IMR-90 (cell line): ENCODE measurements around the gene APC. TPM values are rescaled to one million over a fixed set of nuclear protein-coding genes. Genes with fewer than 3 reads are reported as not detected.

Experiments
- ATAC-seq: fragments of 200-7000 bp; cut with Tn5 transposase; 2 replicates; pipeline ENCODE4 v1.9.1; 2020; ENCODE audit warnings: low read depth, mild to moderate bottlenecking, moderate library complexity
- BruUV-seq: library from RNA; stranded (reverse); fragments of 400-500 nt; replicated peaks from 2 replicates; lab custom pipeline; 2021; lab: Mats Ljungman, UMichigan
- CTCF ChIA-PET: fragments of 300-600 bp; formaldehyde crosslinking; extraction: SDS; loops from one replicate; lab custom pipeline; 2021; ENCODE audit warnings: antibody characterized with exemption; lab: Yijun Ruan, JAX
- POLR2A ChIA-PET: fragments of 300-600 bp; sonication (Branson Sonifier 250); formaldehyde crosslinking; loops from one replicate; lab custom pipeline; 2022; ENCODE audit warnings: antibody characterized with exemption; ENCODE audit not compliant: unreplicated experiment; lab: Charles Lee
- DNase-seq: peaks from one replicate; pipeline ENCODE4 v3.0.0; 2013
- H2AFZ ChIP-seq: replicated peaks from 2 replicates; pipeline ENCODE3; 2013; ENCODE audit warnings: low read length, mild to moderate bottlenecking; ENCODE audit not compliant: poor library complexity
- H2AK5ac ChIP-seq: 2 replicates; pipeline ENCODE4 v1.6.1; 2013; ENCODE audit warnings: low read depth, low read length, inconsistent platforms
- H2AK9ac ChIP-seq: replicated peaks from 2 replicates; pipeline ENCODE3; 2013; ENCODE audit warnings: mild to moderate bottlenecking, low read depth, low read length, moderate library complexity; ENCODE audit not compliant: poor library complexity
- H2BK120ac ChIP-seq: 2 replicates; pipeline ENCODE4 v1.6.1; 2013; ENCODE audit warnings: low read depth, low read length, inconsistent platforms
- H2BK15ac ChIP-seq: 3 replicates; pipeline ENCODE4 v1.6.1; 2013; ENCODE audit warnings: low read depth, low read length, inconsistent platforms
- H2BK20ac ChIP-seq: 2 replicates; pipeline ENCODE4 v1.6.1; 2013; ENCODE audit warnings: low read depth, mild to moderate bottlenecking, inconsistent platforms, low read length, moderate library complexity
- H2BK5ac ChIP-seq: 2 replicates; pipeline ENCODE4 v1.6.1; 2013; ENCODE audit warnings: mild to moderate bottlenecking, low read depth, low read length, inconsistent platforms; ENCODE audit not compliant: poor library complexity, severe bottlenecking
- H3K14ac ChIP-seq: replicated peaks from 2 replicates; pipeline ENCODE4 v1.6.1; 2013; ENCODE audit warnings: low read depth, low read length, inconsistent platforms
- H3K18ac ChIP-seq: 2 replicates; pipeline ENCODE4 v1.6.1; 2013; ENCODE audit warnings: low read depth, low read length, control low read depth
- H3K23ac ChIP-seq: 2 replicates; pipeline ENCODE4 v1.6.1; 2013; ENCODE audit warnings: low read depth, low read length, inconsistent platforms
- H3K27ac ChIP-seq: 2 replicates; pipeline ENCODE4 v1.5.1; 2013; ENCODE audit warnings: mild to moderate bottlenecking, control low read depth, low read length; ENCODE audit not compliant: insufficient read depth
- H3K27me3 ChIP-seq: 2 replicates; pipeline ENCODE4 v1.6.1; 2013; ENCODE audit warnings: low read length; ENCODE audit not compliant: control insufficient read depth, insufficient read depth
- H3K36me3 ChIP-seq: 2 replicates; pipeline ENCODE4 v1.6.1; 2013; ENCODE audit warnings: low read length, mixed read lengths; ENCODE audit not compliant: control insufficient read depth, insufficient read depth
- H3K4ac ChIP-seq: 2 replicates; pipeline ENCODE4 v1.6.1; 2013; ENCODE audit warnings: low read depth, low read length, inconsistent platforms
- H3K4me1 ChIP-seq: 2 replicates; pipeline ENCODE4 v1.6.1; 2013; ENCODE audit warnings: low read length, mixed read lengths; ENCODE audit not compliant: control insufficient read depth, insufficient read depth
- H3K4me2 ChIP-seq: 2 replicates; pipeline ENCODE4 v1.6.1; 2013; ENCODE audit warnings: low read depth, mild to moderate bottlenecking, control low read depth, low read length, moderate library complexity
- H3K4me3 ChIP-seq: 2 replicates; pipeline ENCODE4 v1.5.1; 2013; ENCODE audit warnings: low read depth, mild to moderate bottlenecking, control low read depth, low read length, moderate library complexity; ENCODE audit not compliant: insufficient read depth
- H3K56ac ChIP-seq: 2 replicates; pipeline ENCODE4 v1.6.1; 2013; ENCODE audit warnings: low read length, inconsistent platforms; ENCODE audit not compliant: insufficient read depth; ENCODE audit errors: extremely low read depth
- H3K79me1 ChIP-seq, 2 experiments: 2 replicates each; pipeline ENCODE4 v1.6.1; 2013; ENCODE audit warnings: low read length in 2 of 2, inconsistent platforms in 1 of 2, low read depth in 1 of 2
- H3K9ac ChIP-seq: 2 replicates; pipeline ENCODE4 v1.6.1; 2013; ENCODE audit warnings: low read depth, low read length, control low read depth
- H3K9me1 ChIP-seq: 2 replicates; pipeline ENCODE4 v1.6.1; 2013; ENCODE audit warnings: low read length, inconsistent platforms; ENCODE audit not compliant: insufficient read depth
- H3K9me3 ChIP-seq: 2 replicates; pipeline ENCODE4 v1.6.1; 2013; ENCODE audit warnings: low read length; ENCODE audit not compliant: control insufficient read depth, insufficient read depth
- H4K20me1 ChIP-seq: 2 replicates; pipeline ENCODE4 v1.6.1; 2013; ENCODE audit warnings: low read length, inconsistent platforms; ENCODE audit not compliant: insufficient read depth
- H4K5ac ChIP-seq: 2 replicates; pipeline ENCODE4 v1.6.1; 2013; ENCODE audit warnings: mild to moderate bottlenecking, low read depth, low read length, control low read depth
- H4K8ac ChIP-seq, 2 experiments: 2 replicates each; pipeline ENCODE4 v1.6.1; 2013; ENCODE audit warnings: low read depth in 2 of 2, low read length in 2 of 2, control low read depth in 1 of 2, inconsistent platforms in 1 of 2
- H4K91ac ChIP-seq: 2 replicates; pipeline ENCODE4 v1.6.1; 2013; ENCODE audit warnings: low read depth, low read length, inconsistent platforms; ENCODE audit not compliant: insufficient read depth
- BHLHE40 ChIP-seq: fragments of 150-350 bp; IDR thresholded peaks from 2 replicates; pipeline ENCODE4 v1.6.1; 2016; ENCODE audit warnings: mild to moderate bottlenecking, low read depth, low read length
- CEBPB ChIP-seq: IDR thresholded peaks from 2 replicates; pipeline ENCODE4 v1.6.1; 2012; ENCODE audit warnings: low read depth, low read length, improper control_type of control experiment
- CHD1 ChIP-seq: IDR thresholded peaks from 2 replicates; pipeline ENCODE4 v1.6.1; 2012; ENCODE audit warnings: low read depth, low read length, improper control_type of control experiment
- CTCF ChIP-seq: conservative IDR thresholded peaks from 2 replicates; pipeline ENCODE4 v1.5.1; 2012; ENCODE audit warnings: mild to moderate bottlenecking, low read depth, low read length, improper control_type of control experiment
- ELK1 ChIP-seq: fragments of 150-350 bp; IDR thresholded peaks from 2 replicates; pipeline ENCODE4 v1.6.1; 2016; ENCODE audit warnings: low read depth, mild to moderate bottlenecking, low read length, moderate library complexity, borderline replicate concordance
- FOS ChIP-seq: fragments of 150-350 bp; IDR thresholded peaks from 2 replicates; pipeline ENCODE4 v1.6.1; 2016; ENCODE audit warnings: low read depth, low read length
- MAFK ChIP-seq: IDR thresholded peaks from 2 replicates; pipeline ENCODE4 v1.6.1; 2012; ENCODE audit warnings: low read depth, low read length, improper control_type of control experiment
- MAZ ChIP-seq: IDR thresholded peaks from 2 replicates; pipeline ENCODE4 v1.6.1; 2012; ENCODE audit warnings: low read depth, mild to moderate bottlenecking, low read length, improper control_type of control experiment, moderate library complexity, borderline replicate concordance
- MXI1 ChIP-seq: IDR thresholded peaks from 2 replicates; pipeline ENCODE4 v1.6.1; 2012; ENCODE audit warnings: low read depth, mild to moderate bottlenecking, low read length, moderate library complexity, borderline replicate concordance
- NFE2L2 ChIP-seq: fragments of 150-350 bp; IDR thresholded peaks from 2 replicates; pipeline ENCODE4 v1.6.1; 2016; ENCODE audit warnings: low read depth, mild to moderate bottlenecking, low read length
- POLR2A ChIP-seq: IDR thresholded peaks from 2 replicates; pipeline ENCODE4 v1.6.1; 2012; ENCODE audit warnings: mild to moderate bottlenecking, low read depth, low read length
- RAD21 ChIP-seq: IDR thresholded peaks from 2 replicates; pipeline ENCODE4 v1.6.1; 2012; ENCODE audit warnings: low read length, improper control_type of control experiment
- RCOR1 ChIP-seq: IDR thresholded peaks from 2 replicates; pipeline ENCODE4 v1.6.1; 2012; ENCODE audit warnings: mild to moderate bottlenecking, low read length, improper control_type of control experiment; ENCODE audit not compliant: insufficient replicate concordance
- RFX5 ChIP-seq: IDR thresholded peaks from 2 replicates; pipeline ENCODE4 v1.8.0; 2012; ENCODE audit warnings: low read depth, mild to moderate bottlenecking, low read length, moderate library complexity
- SMC3 ChIP-seq: fragments of 150-350 bp; IDR thresholded peaks from 2 replicates; pipeline ENCODE4 v1.6.1; 2016; ENCODE audit warnings: low read depth, mild to moderate bottlenecking, antibody characterized with exemption, low read length, moderate library complexity
- USF2 ChIP-seq: fragments of 150-350 bp; IDR thresholded peaks from 2 replicates; pipeline ENCODE4 v1.6.1; 2017; ENCODE audit warnings: mild to moderate bottlenecking, antibody characterized with exemption, low read length, low read depth
- WGBS, 2 experiments: methylation state at CpG; one replicate each; pipeline versions ENCODE4 v1.1.5 to v1.1.7; 2013; ENCODE audit warnings: missing lambda C conversion rate in 2 of 2; ENCODE audit not compliant: insufficient read length in 1 of 2; ENCODE audit errors: extremely low coverage in 2 of 2; 5-methylcytosine and 5-hydroxymethylcytosine counted together
- dilution Hi-C: fragments of 300-500 bp; cut with HindIII; formaldehyde crosslinking; loops from one replicate; pipeline ENCODE4 v1.14.3; 2018; ENCODE audit warnings: low sequenced_read_pairs; ENCODE audit not compliant: unreplicated experiment
- in situ Hi-C: fragments of 300-500 bp; cut with MboI; formaldehyde crosslinking; loops from 3 replicates; pipeline ENCODE4 v1.14.3; 2019; ENCODE audit warnings: low sequenced_read_pairs, inconsistent platforms, mixed read lengths
- intact Hi-C: fragments of 100-400 bp; cut with micrococcal nuclease; formaldehyde crosslinking; loops from 2 replicates; pipeline ENCODE4 v1.10.0; 2022
- polyA plus RNA-seq, 3 experiments: library from polyadenylated mRNA; depleted of rRNA; stranded (reverse); fragments of >200 nt; gene quantifications; 2 replicates each; pipeline ENCODE4 v1.2.3, GENCODE V29; 2012; ENCODE audit warnings: low replicate concordance in 1 of 3
- total RNA-seq: library from RNA; depleted of rRNA; stranded (reverse); fragments of >200 nt; gene quantifications from 2 replicates; pipeline ENCODE4 v1.2.3, GENCODE V29; 2012

Gene APC
- total and polyA plus RNA-seq, 2 of the 4 experiments (the other 2 are of a cell fraction), result 7.3 to 58.4 TPM

DNA sequence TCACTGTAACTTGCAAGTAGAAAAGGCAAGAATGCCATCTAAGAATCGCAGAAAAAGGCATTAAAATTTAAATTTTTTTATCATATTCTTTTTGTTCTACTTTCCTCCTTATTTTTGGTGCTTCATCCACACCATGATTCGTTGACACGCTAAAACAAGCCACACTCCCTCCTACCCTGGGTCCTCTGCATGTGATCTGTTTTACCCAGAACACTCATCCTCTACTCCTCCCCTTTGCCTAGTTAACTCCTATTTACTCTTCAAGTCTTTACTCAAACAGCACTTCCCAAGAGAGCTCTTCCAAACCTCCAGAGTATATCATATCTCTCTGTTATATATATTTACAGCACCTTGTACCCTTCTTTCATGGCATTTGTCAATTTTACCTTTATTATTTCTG lies 62.0 kb downstream of the APC start:
- Histone ChIP-seq H3K9me3 (no peaks in the 10 kb centered on the region), H3K27me3 (no peaks in the 10 kb centered on the region), H3K4me2 (no peak overlapping the region), H2BK120ac (no peak overlapping the region), H4K91ac (no peak overlapping the region), H2BK15ac (no peak overlapping the region), H2BK5ac (no peak overlapping the region), H2AFZ (no peak overlapping the region), H3K4me1 (no peaks in the 10 kb centered on the region), H3K36me3 (peaks cover 5% of the 10 kb centered on the region), H4K5ac (no peak overlapping the region), H3K18ac (no peak overlapping the region), H3K4me3 (no peak overlapping the region), H2BK20ac (no peak overlapping the region), H3K79me1 (peaks cover 0 to 5% of the 10 kb centered on the region in 2 experiments; a peak in 1 of 4 replicates), H3K4ac (no peak overlapping the region), H2AK5ac (no peak overlapping the region), H3K9ac (no peak overlapping the region), H2AK9ac (no peak overlapping the region), H3K27ac (no peak overlapping the region), H3K56ac (no peak overlapping the region), H3K14ac (no peak overlapping the region), H4K20me1 (no peaks in the 10 kb centered on the region), H3K23ac (no peak overlapping the region), H4K8ac (no peak overlapping the region), H3K9me1 (no peaks in the 10 kb centered on the region)
- DNase-seq, result no peak
- no peak for ATAC-seq
- intact Hi-C loops (no loop called here), dilution Hi-C loops (no loop called here), in situ Hi-C loops (no loop called here)
- TF ChIP-seq BHLHE40, result no peak
- TF ChIP-seq RCOR1, result no peak
- no peak for TF ChIP-seq SMC3
- no peak for TF ChIP-seq RAD21
- TF ChIP-seq FOS, result no peak
- no peak for TF ChIP-seq ELK1
- TF ChIP-seq MAFK, result no peak
- TF ChIP-seq NFE2L2, result no peak
- no peak for TF ChIP-seq CHD1
- TF ChIP-seq POLR2A, result no peak
- TF ChIP-seq MAZ, result no peak
- TF ChIP-seq USF2, result no peak
- no peak for TF ChIP-seq RFX5
- TF ChIP-seq MXI1, result no peak
- no peak for TF ChIP-seq CTCF
- TF ChIP-seq CEBPB, result no peak
- ChIA-PET CTCF (interaction anchor here (0.6 kb wide), 1 partner anchor 23 kb away, joined by 4 read pairs; no protein-coding TSS in a partner anchor), POLR2A (no interaction called here)
- WGBS, 2 experiments, result 100% methylated on average over 1 of the region's 3 CpGs; no CpG with 5 or more reads in 1 of the 2 experiments
- no TSS peak for BruUV-seq
